IPS DF 6.9 (cell line): ENCODE results near the gene PDE3B.
"Not testable (repeated sequence)": the region's sequence is repeated elsewhere in the genome, so short reads cannot be mapped to it uniquely, and the experiment has no call there.

Experiments
- DNase-seq: peaks from one replicate; pipeline ENCODE4 v3.0.0-alpha.2; 2013; ENCODE audit warnings: low read depth, low spot score
- H3K27ac ChIP-seq: one replicate; pipeline ENCODE4 v1.5.1; 2013; ENCODE audit warnings: low read length, control low read depth
- H3K27me3 ChIP-seq: 2 replicates; pipeline ENCODE4 v1.6.1; 2013; ENCODE audit warnings: mild to moderate bottlenecking, low read length; ENCODE audit not compliant: control insufficient read depth, insufficient read depth
- H3K36me3 ChIP-seq: 2 replicates; pipeline ENCODE4 v1.6.1; 2013; ENCODE audit warnings: low read length; ENCODE audit not compliant: control insufficient read depth, insufficient read depth
- H3K4me1 ChIP-seq: 2 replicates; pipeline ENCODE4 v1.6.1; 2013; ENCODE audit warnings: low read length; ENCODE audit not compliant: control insufficient read depth, insufficient read depth
- H3K4me3 ChIP-seq: 2 replicates; pipeline ENCODE4 v1.5.1; 2013; ENCODE audit warnings: mild to moderate bottlenecking, low read length
- H3K9me3 ChIP-seq: 2 replicates; pipeline ENCODE4 v1.6.1; 2013; ENCODE audit warnings: low read length, inconsistent platforms; ENCODE audit not compliant: control insufficient read depth, insufficient read depth
- WGBS: extraction: QIAGEN DNeasy Blood & Tissue Kit; methylation state at CpG from one replicate; pipeline ENCODE4 v1.1.7; 2013; ENCODE audit warnings: mixed read lengths, missing lambda C conversion rate; ENCODE audit not compliant: insufficient read length, insufficient coverage; 5-methylcytosine and 5-hydroxymethylcytosine counted together

The PDE3B gene

DNA sequence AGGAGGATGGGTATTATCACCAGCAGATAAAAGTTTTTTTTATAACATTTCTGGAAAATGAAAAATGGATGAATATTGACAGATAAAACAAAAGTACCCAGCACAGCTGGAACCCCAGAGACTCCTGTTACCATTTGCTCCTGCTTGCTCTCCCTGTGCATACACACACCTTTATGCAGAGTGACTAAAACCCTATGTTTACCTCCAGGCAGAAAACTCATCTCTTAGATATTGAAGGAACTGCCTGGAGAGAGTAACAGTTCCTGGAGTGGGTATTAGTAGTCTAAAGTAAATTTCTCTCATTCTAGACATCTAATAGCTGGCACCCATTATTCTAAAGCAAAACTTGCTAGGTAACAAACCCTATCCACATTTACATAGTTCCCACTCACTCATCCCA lies 210.5 kb downstream of the PDE3B start:
- H3K27me3 ChIP-seq, result no peaks in the 10 kb centered on the region
- H3K36me3 ChIP-seq, result no peaks in the 10 kb centered on the region
- no peak for DNase-seq
- H3K4me1 ChIP-seq, result no peaks in the 10 kb centered on the region
- no peaks in the 10 kb centered on the region for H3K9me3 ChIP-seq
- H3K27ac ChIP-seq, result no peak overlapping the region
- H3K4me3 ChIP-seq, result no peak overlapping the region

DNA sequence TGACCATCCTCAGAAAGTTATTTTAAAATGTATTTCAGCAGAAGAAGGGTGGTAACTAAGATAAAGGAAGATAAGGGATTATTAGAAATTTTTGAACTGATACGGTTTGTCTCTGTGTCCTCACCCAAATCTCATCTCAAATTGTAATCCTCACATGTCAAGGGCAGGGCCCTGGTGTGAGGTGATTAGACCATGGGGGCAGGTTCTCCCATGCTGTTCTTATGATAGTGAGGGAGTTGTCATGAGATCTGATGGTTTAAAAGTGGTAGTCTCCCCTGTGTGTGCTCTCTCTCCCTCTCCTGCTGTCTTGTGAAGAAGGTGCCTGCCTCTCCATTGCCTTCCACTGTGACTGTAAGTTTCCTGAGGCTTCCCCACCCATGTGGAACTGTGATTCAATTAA lies 212.3 kb downstream of the PDE3B start:
- no CpG with 5 or more reads among the region's 1 CpG for WGBS

DNA sequence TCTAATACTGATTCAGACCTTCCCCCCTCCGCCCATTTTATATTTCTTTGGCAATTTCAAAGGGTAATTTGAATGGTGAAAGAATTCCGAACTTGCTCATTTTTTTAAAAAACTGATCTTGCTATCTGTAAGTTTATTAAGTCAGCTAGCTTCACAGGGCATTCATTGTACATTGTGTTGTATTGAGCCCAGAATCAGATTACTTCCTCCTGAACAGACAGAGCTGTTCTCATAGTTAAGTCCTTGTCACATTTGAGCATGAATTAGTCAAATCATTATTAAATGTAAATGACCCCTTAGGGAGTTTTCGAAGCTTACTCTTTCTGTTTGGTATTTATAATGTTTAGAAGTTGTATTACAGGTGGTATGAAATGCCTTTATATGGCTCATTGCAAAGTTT lies 214.0 kb downstream of the PDE3B start:
- Histone ChIP-seq H3K4me1 (no peaks in the 10 kb centered on the region), H3K27me3 (no peaks in the 10 kb centered on the region), H3K27ac (no peak overlapping the region), H3K36me3 (no peaks in the 10 kb centered on the region), H3K4me3 (no peak overlapping the region), H3K9me3 (no peaks in the 10 kb centered on the region)
- no peak for DNase-seq
- no CpG with 5 or more reads among the region's 3 CpGs for WGBS

More for the DNA sequence above, 212.3 kb downstream of the PDE3B start:
- Histone ChIP-seq H3K9me3 (no peaks in the 10 kb centered on the region), H3K4me1 (no peaks in the 10 kb centered on the region), H3K27me3 (no peaks in the 10 kb centered on the region), H3K4me3 (no peak overlapping the region), H3K27ac (no peak overlapping the region), H3K36me3 (no peaks in the 10 kb centered on the region)
- no peak for DNase-seq

DNA sequence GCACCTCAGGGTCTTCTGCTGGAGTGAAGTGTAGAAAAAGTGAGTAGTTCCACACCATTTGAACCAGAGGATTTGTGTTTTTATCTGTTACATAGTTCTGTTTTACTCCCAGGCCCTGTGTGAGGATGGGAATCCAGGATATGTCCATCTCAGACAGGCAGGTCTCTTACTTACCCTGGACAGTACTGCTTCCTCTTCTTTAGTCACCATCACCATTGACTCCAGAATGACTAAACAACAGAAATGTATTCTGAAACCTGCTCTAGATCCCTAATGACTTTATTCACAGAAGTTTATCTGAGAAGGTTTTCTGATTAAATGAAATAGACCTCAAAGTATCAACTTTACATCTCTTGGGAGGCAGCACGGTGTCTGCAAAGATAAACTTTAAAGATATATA lies 214.8 kb downstream of the PDE3B start:
- Histone ChIP-seq H3K27me3 (no peaks in the 10 kb centered on the region), H3K4me1 (no peaks in the 10 kb centered on the region), H3K9me3 (no peaks in the 10 kb centered on the region), H3K4me3 (no peak overlapping the region), H3K27ac (no peak overlapping the region), H3K36me3 (no peaks in the 10 kb centered on the region)
- no peak for DNase-seq
- no CpG with 5 or more reads among the region's 1 CpG for whole genome bisulfite sequencing

- no CpG with 5 or more reads among the region's 2 CpGs for WGBS
- Histone ChIP-seq H3K4me1 (no peaks in the 10 kb centered on the region), H3K27ac (no peak overlapping the region), H3K4me3 (no peak overlapping the region), H3K27me3 (no peaks in the 10 kb centered on the region), H3K9me3 (no peaks in the 10 kb centered on the region), H3K36me3 (no peaks in the 10 kb centered on the region)
- no peak for DNase-seq
Measured at GRCh38 chr11:14860511-14860910, 216.9 kb downstream of the PDE3B start.

GRCh38 chr11:14861680-14862079 lies 218.1 kb downstream of the PDE3B start:
- no peak overlapping the region for H3K27ac ChIP-seq
- no peak overlapping the region for H3K4me3 ChIP-seq
- no CpG with 5 or more reads among the region's 1 CpG for WGBS
- H3K36me3 ChIP-seq, result no peaks in the 10 kb centered on the region
- no peaks in the 10 kb centered on the region for H3K27me3 ChIP-seq
- H3K4me1 ChIP-seq, result no peaks in the 10 kb centered on the region
- H3K9me3 ChIP-seq, result no peaks in the 10 kb centered on the region
- DNase-seq, result no peak

GRCh38 chr11:14863775-14864174 lies 220.2 kb downstream of the PDE3B start:
- not testable (repeated sequence) for DNase-seq, H3K27me3 ChIP-seq, H3K9me3 ChIP-seq, H3K4me3 ChIP-seq, H3K27ac ChIP-seq, H3K36me3 ChIP-seq, H3K4me1 ChIP-seq
- WGBS, result no CpG with 5 or more reads among the region's 4 CpGs

- DNase-seq, result no peak
- no peaks in the 10 kb centered on the region for H3K27me3 ChIP-seq
Measured at GRCh38 chr11:14872032-14872431, 228.4 kb downstream of the PDE3B start.

GRCh38 chr11:14873632-14874031 lies 230.0 kb downstream of the PDE3B start:
- no peak for DNase-seq
- Histone ChIP-seq H3K4me1 (no peaks in the 10 kb centered on the region), H3K4me3 (no peak overlapping the region), H3K27me3 (no peaks in the 10 kb centered on the region), H3K27ac (no peak overlapping the region), H3K9me3 (no peaks in the 10 kb centered on the region), H3K36me3 (no peaks in the 10 kb centered on the region)
- no CpG with 5 or more reads among the region's 4 CpGs for WGBS

More at GRCh38 chr11:14872032-14872431, 228.4 kb downstream of the PDE3B start:
- no peak overlapping the region for H3K4me3 ChIP-seq
- H3K4me1 ChIP-seq, result no peaks in the 10 kb centered on the region
- no peaks in the 10 kb centered on the region for H3K9me3 ChIP-seq
- H3K27ac ChIP-seq, result no peak overlapping the region
- no peaks in the 10 kb centered on the region for H3K36me3 ChIP-seq

- Histone ChIP-seq H3K4me3 (no peak overlapping the region), H3K4me1 (no peaks in the 10 kb centered on the region), H3K9me3 (no peaks in the 10 kb centered on the region), H3K27ac (no peak overlapping the region), H3K36me3 (no peaks in the 10 kb centered on the region), H3K27me3 (no peaks in the 10 kb centered on the region)
- 100% methylated on average over 1 of the region's 5 CpGs for WGBS
- no peak for DNase-seq
Measured at GRCh38 chr11:14875163-14875562, 231.6 kb downstream of the PDE3B start.

GRCh38 chr11:14881576-14882193 lies 238.1 kb downstream of the PDE3B start:
- Histone ChIP-seq H3K27me3 (no peaks in the 10 kb centered on the region), H3K4me3 (no peak overlapping the region), H3K9me3 (no peaks in the 10 kb centered on the region), H3K36me3 (no peaks in the 10 kb centered on the region), H3K27ac (no peak overlapping the region), H3K4me1 (no peaks in the 10 kb centered on the region)
- DNase-seq, result no peak
- no CpG with 5 or more reads among the region's 2 CpGs for WGBS
